Karpas-422 (cell line): Measurements from ENCODE around the gene ABHD16B. TPM values are rescaled to one million over a fixed set of nuclear protein-coding genes. Genes with fewer than 3 reads are reported as not detected.

Experiments
- DNase-seq: peaks from one replicate; pipeline ENCODE4 v3.0.0-alpha.2; 2015
- H2AFZ ChIP-seq: fragments of 200-600 bp; sonication (generic); 2 replicates; pipeline ENCODE4 v1.6.1; 2014; ENCODE audit warnings: antibody characterized with exemption, low read length, mixed read lengths
- H3K27ac ChIP-seq: fragments of 200-600 bp; sonication (generic); 2 replicates; pipeline ENCODE4 v1.5.1; 2014; ENCODE audit warnings: mild to moderate bottlenecking, low read length, moderate library complexity
- H3K27me3 ChIP-seq: fragments of 200-600 bp; sonication (generic); 2 replicates; pipeline ENCODE4 v1.6.1; 2014; ENCODE audit warnings: low read length, mixed read lengths
- H3K36me3 ChIP-seq: fragments of 200-600 bp; sonication (generic); 2 replicates; pipeline ENCODE4 v1.6.1; 2014; ENCODE audit warnings: low read length, mixed read lengths; ENCODE audit not compliant: insufficient read depth
- H3K4me1 ChIP-seq: fragments of 200-600 bp; sonication (generic); 2 replicates; pipeline ENCODE4 v1.6.1; 2014; ENCODE audit warnings: mild to moderate bottlenecking, low read length, mixed read lengths
- H3K4me2 ChIP-seq: fragments of 200-600 bp; sonication (generic); 2 replicates; pipeline ENCODE4 v1.6.1; 2014; ENCODE audit warnings: low read length, low read depth, mild to moderate bottlenecking; ENCODE audit not compliant: poor library complexity, severe bottlenecking
- H3K4me3 ChIP-seq: fragments of 200-600 bp; sonication (generic); 2 replicates; pipeline ENCODE4 v1.5.1; 2014; ENCODE audit warnings: mild to moderate bottlenecking, antibody characterized with exemption, low read length, mixed read lengths
- H3K79me2 ChIP-seq: fragments of 200-600 bp; sonication (generic); 2 replicates; pipeline ENCODE4 v1.6.1; 2014; ENCODE audit warnings: mild to moderate bottlenecking, low read length, mixed read lengths
- H3K9ac ChIP-seq: fragments of 200-600 bp; sonication (generic); 2 replicates; pipeline ENCODE4 v1.6.0; 2014; ENCODE audit warnings: low read length
- H3K9me2 ChIP-seq: fragments of 200-600 bp; sonication (generic), shearing (Covaris generic); replicated peaks from 2 replicates; pipeline ENCODE4 v1.6.0; 2014; ENCODE audit warnings: mild to moderate bottlenecking, low read length, moderate library complexity; ENCODE audit not compliant: insufficient read depth
- H3K9me3 ChIP-seq: fragments of 300-700, 200-600 bp; sonication (generic); 2 replicates; pipeline ENCODE4 v1.6.1; 2014; ENCODE audit warnings: low read length, mixed read lengths
- H4K20me1 ChIP-seq: fragments of 200-600 bp; sonication (generic); 2 replicates; pipeline ENCODE4 v1.6.1; 2014; ENCODE audit warnings: mild to moderate bottlenecking, antibody characterized with exemption, low read length, low read depth; ENCODE audit not compliant: insufficient read depth
- total RNA-seq: library from RNA; depleted of rRNA; stranded (reverse); fragments of >200 nt; shearing (Covaris generic); gene quantifications from 2 replicates; pipeline ENCODE4 v1.2.3, GENCODE V29; 2014; ENCODE audit warnings: low replicate concordance

Gene ABHD16B
- total RNA-seq, 1 experiment from 2014 or later, result not detected

DNA sequence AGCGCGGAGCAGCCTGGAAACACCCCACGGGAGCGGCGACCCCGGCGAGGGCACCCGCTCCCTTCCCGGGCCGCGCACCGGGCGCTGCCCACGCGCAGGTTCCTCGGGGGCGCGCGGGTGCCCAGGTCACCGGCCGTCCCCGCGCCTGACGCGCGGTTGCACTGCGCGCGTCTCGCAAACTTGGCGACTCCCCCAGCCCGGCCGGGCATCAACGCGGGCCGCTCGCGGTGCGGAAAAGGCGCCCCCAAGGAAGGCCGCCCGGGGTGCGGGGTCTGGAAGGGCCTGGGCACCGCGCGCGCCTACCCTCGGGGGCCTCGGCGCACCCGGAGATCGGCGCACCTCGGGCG, 29.7 kb upstream of the ABHD16B start:
- Histone ChIP-seq H3K9ac (no peak overlapping the region), H3K36me3 (no peaks in the 10 kb centered on the region), H3K79me2 (no peaks in the 10 kb centered on the region), H2AFZ (no peak overlapping the region), H3K9me2 (no peaks in the 10 kb centered on the region), H3K9me3 (no peaks in the 10 kb centered on the region), H4K20me1 (no peaks in the 10 kb centered on the region), H3K27ac (no peak overlapping the region), H3K4me1 (no peaks in the 10 kb centered on the region), H3K4me2 (no peak overlapping the region), H3K27me3 (no peaks in the 10 kb centered on the region), H3K4me3 (no peak overlapping the region)
- no peak for DNase-seq

DNA sequence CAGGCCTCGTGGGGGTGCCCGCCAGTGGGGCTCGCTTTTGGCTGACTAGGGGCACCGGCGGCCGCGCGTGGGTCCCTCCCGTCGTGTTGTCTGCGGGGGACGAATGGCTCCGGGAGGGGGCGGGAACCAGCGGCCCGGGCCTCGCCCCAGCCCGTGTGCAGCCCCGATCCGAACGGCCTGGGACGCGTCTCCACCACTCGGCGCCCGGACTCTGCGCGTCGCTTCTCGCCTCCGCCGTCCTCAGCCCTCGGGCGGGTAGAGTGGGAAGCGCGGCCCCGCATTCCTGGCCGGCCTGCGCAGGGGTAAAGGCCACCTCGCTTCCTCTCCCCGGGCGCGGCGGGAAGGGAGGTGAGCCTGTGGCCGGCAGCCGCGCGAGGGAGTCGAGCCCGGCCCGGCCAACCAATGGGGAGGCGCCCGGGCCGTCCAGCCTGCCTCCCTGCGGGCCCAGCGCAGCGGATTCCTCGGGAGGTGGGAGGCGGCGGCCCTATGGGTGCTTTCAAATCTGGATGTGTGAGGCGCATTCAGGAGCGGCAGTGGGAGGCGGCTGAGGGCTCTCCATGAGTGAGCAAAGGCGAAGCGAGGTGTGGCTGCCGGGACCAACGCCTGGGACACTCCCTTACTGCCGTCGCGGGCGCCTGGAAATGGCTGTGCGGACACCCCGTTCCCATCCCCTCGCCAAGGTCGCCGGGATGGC, 29.2 kb upstream of the ABHD16B start:
- no peaks in the 10 kb centered on the region for H3K9me2 ChIP-seq
- no peaks in the 10 kb centered on the region for H3K4me1 ChIP-seq
- no peak overlapping the region for H3K4me2 ChIP-seq
- no peaks in the 10 kb centered on the region for H4K20me1 ChIP-seq
- H3K4me3 ChIP-seq, result no peak overlapping the region
- no peak for DNase-seq
- H3K9me3 ChIP-seq, result no peaks in the 10 kb centered on the region
- no peaks in the 10 kb centered on the region for H3K36me3 ChIP-seq
- no peaks in the 10 kb centered on the region for H3K27me3 ChIP-seq
- H3K79me2 ChIP-seq, result no peaks in the 10 kb centered on the region
- no peak overlapping the region for H2AFZ ChIP-seq
- H3K27ac ChIP-seq, result no peak overlapping the region
- H3K9ac ChIP-seq, result no peak overlapping the region

DNA sequence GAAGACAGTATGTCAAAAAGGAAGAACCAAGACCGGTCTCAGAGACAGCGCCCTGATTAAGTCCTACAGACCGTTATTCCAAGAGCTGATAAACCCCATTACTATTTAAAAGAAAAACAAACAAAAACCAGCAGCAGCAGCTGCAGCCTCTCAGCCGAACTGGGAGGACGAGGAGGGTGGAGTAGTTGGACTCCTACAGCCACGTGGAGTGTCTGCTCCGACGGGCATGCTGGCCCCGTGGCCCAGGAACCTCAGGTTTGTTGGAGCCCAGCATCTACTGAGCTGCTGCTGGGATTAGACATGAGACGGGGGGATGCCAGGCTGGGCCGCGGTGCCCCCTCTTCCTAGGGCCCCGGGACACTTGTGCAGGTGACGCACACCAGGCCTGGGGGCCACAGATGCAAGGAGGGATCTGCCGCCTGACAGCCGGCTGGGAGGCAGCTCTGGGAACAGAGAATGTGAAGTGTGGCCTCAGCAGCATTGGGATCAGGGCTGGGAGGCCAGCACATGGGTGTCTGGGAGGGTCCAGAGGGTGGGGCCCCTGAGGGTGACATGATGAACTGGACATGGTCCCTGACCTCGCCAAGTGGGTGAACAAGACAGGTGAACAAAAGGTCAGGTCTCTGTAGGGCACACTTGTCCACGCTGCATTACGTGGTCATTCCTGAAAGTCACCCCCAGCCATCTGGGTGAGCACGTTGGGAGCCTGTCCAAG, 27.4 kb upstream of the ABHD16B start:
- Histone ChIP-seq H3K27me3 (no peaks in the 10 kb centered on the region), H3K4me2 (no peak overlapping the region), H2AFZ (no peak overlapping the region), H3K9me2 (no peaks in the 10 kb centered on the region), H3K4me3 (no peak overlapping the region), H3K9me3 (no peaks in the 10 kb centered on the region), H3K79me2 (no peaks in the 10 kb centered on the region), H3K36me3 (no peaks in the 10 kb centered on the region), H3K9ac (no peak overlapping the region), H4K20me1 (no peaks in the 10 kb centered on the region), H3K4me1 (no peaks in the 10 kb centered on the region), H3K27ac (no peak overlapping the region)
- DNase-seq, result no peak

DNA sequence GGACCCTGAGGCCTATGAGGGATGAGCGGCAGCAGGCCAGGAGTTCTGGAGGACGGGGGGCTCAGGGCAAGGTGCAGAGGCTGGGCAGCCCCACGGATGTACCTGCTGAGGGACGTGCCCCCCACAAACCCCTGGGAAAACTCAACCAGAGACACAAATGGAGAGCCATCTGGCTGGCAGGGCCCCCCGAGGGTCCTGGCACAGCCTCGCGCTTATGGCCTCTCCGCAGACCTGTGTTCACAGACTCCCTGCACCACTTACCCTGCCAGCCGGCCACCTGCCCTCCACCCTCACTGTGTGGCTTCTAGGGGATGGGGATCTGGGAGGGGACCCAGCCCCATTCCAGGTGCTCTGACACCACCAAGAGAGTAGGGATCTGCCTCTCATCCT, 26.8 kb upstream of the ABHD16B start:
- Histone ChIP-seq H3K9me2 (no peaks in the 10 kb centered on the region), H4K20me1 (no peaks in the 10 kb centered on the region), H3K27me3 (no peaks in the 10 kb centered on the region), H3K79me2 (no peaks in the 10 kb centered on the region), H3K27ac (no peak overlapping the region), H3K9ac (no peak overlapping the region), H3K9me3 (no peaks in the 10 kb centered on the region), H3K36me3 (no peaks in the 10 kb centered on the region), H2AFZ (no peak overlapping the region), H3K4me2 (no peak overlapping the region), H3K4me3 (no peak overlapping the region), H3K4me1 (no peaks in the 10 kb centered on the region)
- DNase-seq, result no peak

DNA sequence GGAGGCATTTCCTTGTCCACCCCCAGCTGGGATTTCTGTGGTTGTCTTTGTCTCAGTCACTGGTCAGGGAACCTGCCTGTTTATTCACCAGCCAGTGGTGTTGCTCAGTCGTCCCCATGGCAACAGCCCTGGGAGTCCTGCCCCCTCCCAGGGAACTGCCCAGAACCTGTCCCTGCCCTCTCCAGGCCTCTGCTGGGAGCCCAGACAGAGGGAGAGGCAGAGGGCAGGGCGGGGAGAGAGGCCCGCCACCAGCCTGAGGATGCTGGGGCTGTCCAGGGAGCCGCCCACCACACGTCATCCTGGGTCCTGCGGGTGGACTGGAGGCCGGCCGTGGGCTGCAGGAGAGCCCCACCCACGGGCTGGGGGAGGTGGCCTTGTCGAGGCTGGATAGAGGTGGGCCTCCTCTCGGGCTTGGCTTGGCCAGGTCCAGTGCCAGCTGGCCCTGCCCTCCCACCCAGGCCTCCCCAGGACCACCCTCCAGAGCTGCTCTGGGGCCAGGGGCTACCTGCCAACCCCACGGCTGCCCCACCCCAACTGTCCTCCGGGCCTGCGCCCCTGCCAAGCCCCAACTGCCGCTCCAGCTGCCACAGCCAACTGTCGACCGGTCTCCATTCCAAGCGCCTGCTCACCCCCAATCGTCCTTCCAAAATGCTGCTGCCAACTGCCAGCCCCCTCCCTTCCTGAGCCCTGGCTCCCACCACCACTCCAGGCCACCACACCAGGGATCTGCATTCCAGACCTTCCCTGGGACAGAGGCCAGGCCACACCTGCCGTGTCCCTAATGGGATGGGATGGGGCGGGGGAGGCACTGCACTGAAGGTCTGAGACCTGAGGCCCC, 26.1 kb upstream of the ABHD16B start:
- H3K4me1 ChIP-seq, result no peaks in the 10 kb centered on the region
- no peak overlapping the region for H3K27ac ChIP-seq
- H3K36me3 ChIP-seq, result no peaks in the 10 kb centered on the region
- H3K4me2 ChIP-seq, result no peak overlapping the region
- no peak for DNase-seq
- no peaks in the 10 kb centered on the region for H3K27me3 ChIP-seq
- H3K9me2 ChIP-seq, result no peaks in the 10 kb centered on the region
- no peak overlapping the region for H2AFZ ChIP-seq
- no peaks in the 10 kb centered on the region for H3K79me2 ChIP-seq
- no peaks in the 10 kb centered on the region for H3K9me3 ChIP-seq
- H4K20me1 ChIP-seq, result no peaks in the 10 kb centered on the region
- H3K9ac ChIP-seq, result no peak overlapping the region
- H3K4me3 ChIP-seq, result no peak overlapping the region

DNA sequence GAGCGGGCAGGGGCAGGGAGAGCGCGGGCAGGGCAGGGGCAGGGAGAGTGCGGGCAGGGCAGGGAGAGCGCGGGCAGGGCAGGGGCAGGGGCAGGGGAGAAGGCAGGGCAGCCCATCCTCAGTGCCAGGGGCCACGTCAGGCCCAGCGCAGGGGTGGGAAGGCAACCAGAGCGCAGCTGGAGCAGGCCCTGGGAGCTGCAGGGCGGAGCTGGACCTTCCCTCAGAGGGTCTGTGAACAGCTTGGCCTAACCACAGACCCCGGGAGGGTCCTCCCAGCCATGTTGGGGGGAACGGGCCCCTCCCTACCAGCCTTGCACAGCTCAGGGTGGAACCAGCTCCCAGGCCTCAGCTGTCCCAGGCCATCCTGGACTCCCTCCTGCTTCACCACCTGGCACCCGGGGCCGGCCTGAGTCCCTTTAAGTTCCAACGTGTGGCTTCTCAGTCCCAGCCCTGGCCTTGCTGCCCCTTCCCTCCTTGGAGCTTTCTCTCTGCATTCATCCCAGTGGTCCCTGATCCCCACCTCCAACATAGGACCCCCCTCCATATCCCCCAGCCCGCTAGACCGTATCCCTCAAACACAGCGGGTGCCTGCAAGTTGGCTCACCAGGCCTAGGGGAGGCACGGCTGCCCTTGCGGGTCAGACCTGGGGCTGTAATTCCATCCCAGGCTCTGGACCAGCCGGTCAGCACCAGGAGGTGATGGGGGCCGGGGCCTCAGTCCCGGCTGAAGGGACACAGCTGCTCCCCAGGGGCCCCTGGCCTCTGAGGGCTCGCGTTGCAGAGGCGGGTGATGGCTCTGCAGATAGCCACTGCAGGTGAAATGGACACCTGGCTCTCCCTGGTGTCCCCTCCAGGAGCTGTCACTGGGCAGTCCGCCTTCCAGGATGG, 24.6 kb upstream of the ABHD16B start:
- Histone ChIP-seq H4K20me1 (no peaks in the 10 kb centered on the region), H3K9me2 (no peaks in the 10 kb centered on the region), H3K27ac (no peak overlapping the region), H3K9me3 (no peaks in the 10 kb centered on the region), H3K27me3 (no peaks in the 10 kb centered on the region), H3K4me1 (no peaks in the 10 kb centered on the region), H3K36me3 (no peaks in the 10 kb centered on the region), H3K79me2 (no peaks in the 10 kb centered on the region), H3K4me3 (no peak overlapping the region), H2AFZ (no peak overlapping the region), H3K9ac (no peak overlapping the region), H3K4me2 (no peak overlapping the region)
- no peak for DNase-seq

DNA sequence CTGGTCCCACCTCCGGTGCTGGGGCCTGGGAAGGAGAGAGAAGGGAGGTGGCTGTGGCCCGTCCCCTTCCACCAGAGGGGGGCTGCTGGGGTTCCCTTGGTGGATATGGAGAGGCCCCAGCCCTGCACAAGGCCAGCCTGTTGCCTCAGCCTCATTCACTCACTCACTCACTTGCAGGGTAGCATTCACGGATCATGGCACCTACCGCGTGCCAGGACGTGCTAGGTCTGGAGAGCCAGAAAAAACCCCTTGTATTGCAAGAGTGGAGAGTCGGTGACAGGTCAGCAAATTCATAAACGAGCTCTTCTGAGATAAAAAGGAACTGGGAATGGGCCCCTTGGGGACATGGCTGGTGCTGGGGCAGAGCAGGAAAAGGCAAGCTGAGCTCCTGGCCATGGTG, 23.8 kb upstream of the ABHD16B start:
- H3K4me2 ChIP-seq, result no peak overlapping the region
- no peaks in the 10 kb centered on the region for H3K36me3 ChIP-seq
- no peak for DNase-seq
- H3K27ac ChIP-seq, result no peak overlapping the region
- no peaks in the 10 kb centered on the region for H3K9me2 ChIP-seq
- H3K9me3 ChIP-seq, result no peaks in the 10 kb centered on the region
- no peaks in the 10 kb centered on the region for H3K79me2 ChIP-seq
- no peak overlapping the region for H3K9ac ChIP-seq
- no peak overlapping the region for H2AFZ ChIP-seq
- no peaks in the 10 kb centered on the region for H3K4me1 ChIP-seq
- H4K20me1 ChIP-seq, result no peaks in the 10 kb centered on the region
- H3K4me3 ChIP-seq, result no peak overlapping the region
- H3K27me3 ChIP-seq, result no peaks in the 10 kb centered on the region
